ENCODE data around the gene WBP1. TPM values are rescaled to one million over a fixed set of nuclear protein-coding genes. Genes with fewer than 3 reads are reported as not detected.

Gene WBP1
- total RNA-seq, 1 experiment from 2014 or later: 54.8 TPM

DNA sequence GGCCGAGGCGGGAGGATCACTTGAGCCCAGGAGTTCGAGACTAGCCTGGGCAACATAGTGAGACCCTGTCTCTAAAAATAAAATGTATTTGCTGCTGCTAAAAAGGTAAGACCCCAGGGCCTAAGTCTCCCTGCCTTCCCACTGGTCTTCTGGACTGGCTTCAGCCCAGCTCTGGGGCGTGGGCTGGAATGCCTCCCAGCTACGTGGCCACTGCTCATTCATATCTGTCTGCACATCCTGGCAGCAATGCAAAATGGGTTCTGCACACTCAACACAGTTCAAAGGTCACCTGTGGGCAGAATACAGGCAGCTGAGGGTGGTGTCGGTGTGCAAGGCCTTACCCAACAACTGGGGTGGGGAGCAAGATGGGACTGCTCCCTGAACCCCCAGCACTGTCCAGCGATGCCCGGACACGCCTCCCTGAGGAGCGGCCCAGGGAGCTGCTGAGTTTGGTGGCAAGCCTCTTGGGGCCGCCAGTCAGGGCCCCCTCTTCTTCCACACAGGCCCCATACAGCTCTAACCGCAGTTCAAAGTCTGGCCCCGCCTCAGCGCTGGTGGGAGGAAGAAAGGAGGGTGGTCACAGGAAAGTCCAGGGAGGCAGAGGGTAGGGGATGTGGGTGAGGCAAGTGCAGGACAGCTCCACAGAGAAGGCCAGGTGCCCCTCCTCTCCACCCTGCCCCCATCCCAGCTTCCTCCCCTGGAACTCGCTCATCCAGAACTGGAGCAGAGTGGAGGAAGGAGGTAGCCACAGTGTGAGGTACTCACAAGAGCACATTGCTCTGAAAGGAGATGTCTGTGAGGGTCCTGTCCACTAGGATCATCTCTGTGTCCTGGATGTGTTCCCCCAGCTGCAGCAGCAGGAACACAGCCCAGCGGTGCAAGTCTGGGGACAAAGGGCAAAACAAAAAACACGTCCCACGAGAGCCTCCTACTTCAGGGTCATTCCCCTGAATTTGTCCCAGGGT, 28.5 kb upstream of the WBP1 start:
- H3K4me1 Mint-ChIP-seq (ENCODE audit: low read depth, unreplicated experiment): no peaks in the 10 kb centered on the region
- peaks cover 79% of the 10 kb centered on the region for H3K36me3 Mint-ChIP-seq (ENCODE audit: insufficient read depth, unreplicated experiment)
- H3K27me3 Mint-ChIP-seq (ENCODE audit: insufficient read depth, unreplicated experiment): no peaks in the 10 kb centered on the region
- no peak for DNase-seq
- CTCF ChIA-PET: interaction anchor here (1.6 kb wide), 1 partner anchor 38 kb away, joined by 5 read pairs; no protein-coding TSS in a partner anchor
- H3K9me3 ChIP-seq: no peaks in the 10 kb centered on the region
- peaks cover 7% of the 10 kb centered on the region for H3K36me3 ChIP-seq (ENCODE audit: control insufficient read depth, insufficient read depth, low read length)
- intact Hi-C loops (cut with micrococcal nuclease; ENCODE audit: unreplicated experiment): no loop called here
- no peaks in the 10 kb centered on the region for H3K27me3 ChIP-seq (replicated peaks; ENCODE audit: control insufficient read depth, insufficient read depth, low read length)
- H3K4me3 Mint-ChIP-seq (ENCODE audit: unreplicated experiment): no peak overlapping the region
- TF ChIP-seq, protein P1, sequence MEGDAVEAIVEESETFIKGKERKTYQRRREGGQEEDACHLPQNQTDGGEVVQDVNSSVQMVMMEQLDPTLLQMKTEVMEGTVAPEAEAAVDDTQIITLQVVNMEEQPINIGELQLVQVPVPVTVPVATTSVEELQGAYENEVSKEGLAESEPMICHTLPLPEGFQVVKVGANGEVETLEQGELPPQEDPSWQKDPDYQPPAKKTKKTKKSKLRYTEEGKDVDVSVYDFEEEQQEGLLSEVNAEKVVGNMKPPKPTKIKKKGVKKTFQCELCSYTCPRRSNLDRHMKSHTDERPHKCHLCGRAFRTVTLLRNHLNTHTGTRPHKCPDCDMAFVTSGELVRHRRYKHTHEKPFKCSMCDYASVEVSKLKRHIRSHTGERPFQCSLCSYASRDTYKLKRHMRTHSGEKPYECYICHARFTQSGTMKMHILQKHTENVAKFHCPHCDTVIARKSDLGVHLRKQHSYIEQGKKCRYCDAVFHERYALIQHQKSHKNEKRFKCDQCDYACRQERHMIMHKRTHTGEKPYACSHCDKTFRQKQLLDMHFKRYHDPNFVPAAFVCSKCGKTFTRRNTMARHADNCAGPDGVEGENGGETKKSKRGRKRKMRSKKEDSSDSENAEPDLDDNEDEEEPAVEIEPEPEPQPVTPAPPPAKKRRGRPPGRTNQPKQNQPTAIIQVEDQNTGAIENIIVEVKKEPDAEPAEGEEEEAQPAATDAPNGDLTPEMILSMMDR (IDR thresholded peaks at IDR 0.05; ENCODE audit: insufficient read depth in 1 of 2, low read depth in 1 of 2, low read length in 1 of 2, severe bottlenecking in 1 of 2, unreplicated experiment in 1 of 2): no peak
- POLR2A ChIA-PET: interaction anchor here (0.5 kb wide), 1 partner anchor 32 kb away, joined by 3 read pairs; no protein-coding TSS in a partner anchor
- no peak overlapping the region for H3K4me3 ChIP-seq (ENCODE audit: low read depth, low read length)
- no peaks in the 10 kb centered on the region for H3K4me1 ChIP-seq
- BruUV-seq (replicated peaks): no TSS peak
- H3K9me3 Mint-ChIP-seq (ENCODE audit: unreplicated experiment): no peaks in the 10 kb centered on the region
- H3K27ac Mint-ChIP-seq (ENCODE audit: unreplicated experiment): no peak overlapping the region

DNA sequence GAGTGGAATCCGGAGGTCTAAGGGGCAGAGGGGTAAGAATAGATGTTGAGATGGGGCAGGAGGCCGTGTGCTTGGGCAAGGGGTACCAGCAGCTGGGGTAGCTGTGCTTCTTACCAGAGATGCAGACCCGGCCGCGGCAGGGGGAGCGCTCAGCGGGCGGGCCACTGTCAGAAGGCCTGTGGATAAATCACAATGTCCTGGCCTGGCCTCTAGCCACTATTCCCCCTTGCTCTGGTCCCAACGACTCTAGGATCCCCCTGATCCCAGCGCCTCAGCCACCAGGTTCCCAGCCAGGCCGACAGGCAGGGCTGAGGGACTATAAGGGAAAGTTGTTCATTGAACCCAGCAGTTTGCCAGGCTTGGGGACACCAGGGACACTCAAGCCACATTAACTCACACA, 27.7 kb upstream of the WBP1 start:
- no peaks in the 10 kb centered on the region for H3K4me1 ChIP-seq
- no peak overlapping the region for H3K27ac Mint-ChIP-seq (ENCODE audit: unreplicated experiment)
- no peaks in the 10 kb centered on the region for H3K27me3 Mint-ChIP-seq (ENCODE audit: insufficient read depth, unreplicated experiment)
- no peaks in the 10 kb centered on the region for H3K9me3 Mint-ChIP-seq (ENCODE audit: unreplicated experiment)
- no peak overlapping the region for H3K4me3 ChIP-seq (ENCODE audit: low read depth, low read length)
- DNase-seq: no peak
- H3K4me3 Mint-ChIP-seq (ENCODE audit: unreplicated experiment): no peak overlapping the region
- ChIA-PET CTCF (no interaction called here), POLR2A (interaction anchor here (0.5 to 0.8 kb wide), 2 partner anchors 10 to 31 kb away, joined by 3 read pairs; no protein-coding TSS in a partner anchor)
- TF ChIP-seq, protein P1 (IDR thresholded peaks at IDR 0.05; ENCODE audit: insufficient read depth in 1 of 2, low read depth in 1 of 2, low read length in 1 of 2, severe bottlenecking in 1 of 2, unreplicated experiment in 1 of 2): no peak
- peaks cover 72% of the 10 kb centered on the region for H3K36me3 Mint-ChIP-seq (ENCODE audit: insufficient read depth, unreplicated experiment)
- no TSS peak for BruUV-seq (replicated peaks)
- peaks cover 8% of the 10 kb centered on the region for H3K36me3 ChIP-seq (ENCODE audit: control insufficient read depth, insufficient read depth, low read length)
- intact Hi-C loops (cut with micrococcal nuclease; ENCODE audit: unreplicated experiment): no loop called here
- H3K9me3 ChIP-seq: no peaks in the 10 kb centered on the region
- H3K27me3 ChIP-seq (replicated peaks; ENCODE audit: control insufficient read depth, insufficient read depth, low read length): no peaks in the 10 kb centered on the region
- no peaks in the 10 kb centered on the region for H3K4me1 Mint-ChIP-seq (ENCODE audit: low read depth, unreplicated experiment)

DNA sequence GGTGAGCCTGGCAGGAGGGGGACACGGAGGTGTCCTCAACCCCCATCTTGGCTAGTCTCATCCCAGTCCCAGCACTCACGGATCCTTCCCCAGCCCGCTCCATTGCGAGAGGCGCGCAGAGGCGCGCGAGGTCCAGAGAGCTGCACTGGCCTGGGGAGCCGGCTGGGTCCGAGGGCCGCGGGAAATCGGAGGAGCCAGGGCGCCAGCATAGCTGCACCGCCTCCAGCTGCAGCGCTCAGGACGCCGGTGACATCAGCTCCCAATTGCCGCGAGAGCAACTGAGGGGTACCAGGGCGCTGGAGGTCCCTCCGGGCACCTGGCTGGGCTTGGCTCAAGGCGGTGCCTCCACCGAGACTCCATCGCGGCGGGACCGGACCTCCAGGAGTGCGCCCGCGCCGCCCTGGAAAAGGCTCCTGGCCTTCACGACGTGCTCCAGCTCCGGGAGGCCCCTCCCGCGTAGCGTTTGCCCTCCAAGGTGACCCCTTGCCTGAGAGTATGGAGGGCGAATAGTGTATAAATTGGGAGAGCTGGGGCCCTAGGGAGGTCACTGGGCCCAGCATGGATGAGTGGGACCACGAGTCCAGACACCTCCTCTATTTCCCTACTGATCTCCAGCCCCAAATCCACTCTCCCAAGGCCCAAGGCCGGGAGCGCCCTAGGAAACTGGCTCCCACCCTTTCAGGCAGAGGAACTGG, 22.0 kb upstream of the WBP1 start:
- CTCF ChIA-PET: no interaction called here
- peaks cover 13% of the 10 kb centered on the region for H3K4me1 Mint-ChIP-seq (ENCODE audit: low read depth, unreplicated experiment)
- H3K27me3 ChIP-seq (replicated peaks; ENCODE audit: control insufficient read depth, insufficient read depth, low read length): no peaks in the 10 kb centered on the region
- H3K4me3 ChIP-seq (ENCODE audit: low read depth, low read length): no peak overlapping the region
- H3K27me3 Mint-ChIP-seq (ENCODE audit: insufficient read depth, unreplicated experiment): no peaks in the 10 kb centered on the region
- intact Hi-C loops (cut with micrococcal nuclease; ENCODE audit: unreplicated experiment): no loop called here
- no peak overlapping the region for H3K4me3 Mint-ChIP-seq (ENCODE audit: unreplicated experiment)
- peaks cover 5% of the 10 kb centered on the region; the same call in 1 of the 2 replicates for H3K4me1 ChIP-seq
- no peak for DNase-seq
- TF ChIP-seq, protein P1 (IDR thresholded peaks at IDR 0.05; ENCODE audit: insufficient read depth in 1 of 2, low read depth in 1 of 2, low read length in 1 of 2, severe bottlenecking in 1 of 2, unreplicated experiment in 1 of 2): no peak
- H3K36me3 ChIP-seq (ENCODE audit: control insufficient read depth, insufficient read depth, low read length): peaks cover 8% of the 10 kb centered on the region; the same call in 1 of the 2 replicates
- POLR2A ChIA-PET: no interaction called here
- no peaks in the 10 kb centered on the region for H3K9me3 ChIP-seq
- no TSS peak for BruUV-seq (replicated peaks)
- peak overlapping the region; percentile 75 for H3K27ac Mint-ChIP-seq (ENCODE audit: unreplicated experiment)
- H3K9me3 Mint-ChIP-seq (ENCODE audit: unreplicated experiment): no peaks in the 10 kb centered on the region
- peaks cover 58% of the 10 kb centered on the region for H3K36me3 Mint-ChIP-seq (ENCODE audit: insufficient read depth, unreplicated experiment)

Data from Caco-2 (cell line).